WTC11 (cell line): ENCODE measurements around the gene STK16. TPM values are rescaled to one million over a fixed set of nuclear protein-coding genes. Genes with fewer than 3 reads are reported as not detected.

Experiments
- ATAC-seq: fragments of 200-7000 bp; cut with Tn5 transposase; 2 replicates; pipeline ENCODE4 v1.10.0; 2021; ENCODE audit warnings: mild to moderate bottlenecking, moderate library complexity
- CTCF ChIA-PET: fragments of 300-600 bp; sonication (Branson Sonifier 250); formaldehyde crosslinking; loops from one replicate; lab custom pipeline; 2021; ENCODE audit warnings: antibody characterized with exemption; lab: Charles Lee
- POLR2A ChIA-PET: fragments of 350-600 bp; sonication (Branson Sonifier 250); formaldehyde crosslinking; loops from one replicate; lab custom pipeline; 2021; ENCODE audit warnings: antibody characterized with exemption; lab: Charles Lee
- DNase-seq: peaks from one replicate; pipeline ENCODE4 v3.0.0; 2021; ENCODE audit warnings: low spot score
- H3K27ac Mint-ChIP-seq: 2 replicates; pipeline ENCODE4 v1.8.0; 2021; ENCODE audit warnings: mixed read lengths
- H3K27me3 Mint-ChIP-seq: 2 replicates; pipeline ENCODE4 v1.8.0; 2021; ENCODE audit warnings: low read depth, mild to moderate bottlenecking, moderate library complexity, mixed read lengths
- H3K36me3 Mint-ChIP-seq: 2 replicates; pipeline ENCODE4 v1.8.0; 2021; ENCODE audit warnings: mixed read lengths
- H3K4me1 Mint-ChIP-seq: 2 replicates; pipeline ENCODE4 v1.8.0; 2022; ENCODE audit warnings: mixed read lengths
- H3K4me3 Mint-ChIP-seq: 2 replicates; pipeline ENCODE4 v1.8.0; 2021; ENCODE audit warnings: mild to moderate bottlenecking, moderate library complexity, mixed read lengths
- H3K9me3 Mint-ChIP-seq: 2 replicates; pipeline ENCODE4 v1.8.0; 2021; ENCODE audit warnings: mixed read lengths
- AFF4 ChIP-seq: sonication (generic); formaldehyde crosslinking; IDR thresholded peaks from 2 replicates; pipeline ENCODE4 v1.8.1; 2023; ENCODE audit warnings: mild to moderate bottlenecking, missing genetic modification reagents, borderline replicate concordance
- ATF1 ChIP-seq: sonication (generic); formaldehyde crosslinking; IDR thresholded peaks from 2 replicates; pipeline ENCODE4 v1.8.1; 2023; ENCODE audit warnings: mild to moderate bottlenecking, moderate library complexity, missing genetic modification reagents
- CTCF ChIP-seq: fragments of 200-600 bp; IDR thresholded peaks from 2 replicates; pipeline ENCODE4 v1.8.0; 2022; ENCODE audit warnings: antibody characterized with exemption
- ETV6 ChIP-seq: sonication (generic); formaldehyde crosslinking; IDR thresholded peaks from 2 replicates; pipeline ENCODE4 v1.8.1; 2022; ENCODE audit warnings: mild to moderate bottlenecking, missing genetic modification reagents
- GABPB1 ChIP-seq: sonication (generic); formaldehyde crosslinking; IDR thresholded peaks from 2 replicates; pipeline ENCODE4 v1.8.1; 2023; ENCODE audit warnings: mild to moderate bottlenecking, missing genetic modification reagents
- GRHL2 ChIP-seq: fragments of 250-450 bp; sonication (Bioruptor Pico); IDR thresholded peaks from 2 replicates; pipeline ENCODE4 v1.8.0; 2022; ENCODE audit warnings: mild to moderate bottlenecking, moderate library complexity; ENCODE audit not compliant: insufficient replicate concordance, severe bottlenecking
- HMGA2 ChIP-seq: fragments of 250-450 bp; sonication (Bioruptor Pico); IDR thresholded peaks from 2 replicates; pipeline ENCODE4 v1.4.0; 2021; ENCODE audit warnings: mild to moderate bottlenecking, moderate library complexity
- MLX ChIP-seq: sonication (generic); formaldehyde crosslinking; IDR thresholded peaks from 2 replicates; pipeline ENCODE4 v1.8.1; 2023; ENCODE audit warnings: mild to moderate bottlenecking, missing genetic modification reagents, moderate library complexity
- NFYB ChIP-seq: sonication (generic); formaldehyde crosslinking; conservative IDR thresholded peaks from 2 replicates; pipeline ENCODE4 v1.8.0; 2022; ENCODE audit warnings: low read depth, missing genetic modification reagents
- OVOL2 ChIP-seq: fragments of 250-450 bp; sonication (Bioruptor Pico); IDR thresholded peaks from 2 replicates; pipeline ENCODE4 v1.9.0; 2021; ENCODE audit warnings: mild to moderate bottlenecking, borderline replicate concordance
- PRDM15 ChIP-seq: sonication (generic); formaldehyde crosslinking; IDR thresholded peaks from 2 replicates; pipeline ENCODE4 v1.8.0; 2022; ENCODE audit warnings: missing genetic modification reagents
- TCF7 ChIP-seq: sonication (generic); formaldehyde crosslinking; IDR thresholded peaks from 2 replicates; pipeline ENCODE4 v1.8.0; 2022; ENCODE audit warnings: mild to moderate bottlenecking, low read depth, missing genetic modification reagents, moderate library complexity
- USF2 ChIP-seq: sonication (generic); formaldehyde crosslinking; IDR thresholded peaks from 2 replicates; pipeline ENCODE4 v1.8.1; 2023; ENCODE audit warnings: mild to moderate bottlenecking, missing genetic modification reagents, moderate library complexity
- ZNF671 ChIP-seq: fragments of 250-450 bp; sonication (Bioruptor Pico); IDR thresholded peaks from 2 replicates; pipeline ENCODE4 v1.8.0; 2021; ENCODE audit warnings: mild to moderate bottlenecking
- total RNA-seq: library from RNA; stranded (reverse); gene quantifications from 3 replicates; pipeline ENCODE4 v1.2.3, GENCODE V29; 2021
- TF ChIP-seq, protein P1 (sequence below): sonication (generic); formaldehyde crosslinking; IDR thresholded peaks from 2 replicates; pipeline ENCODE4 v1.8.1; 2022; ENCODE audit warnings: low read depth, mild to moderate bottlenecking, moderate library complexity, missing genetic modification reagents, borderline replicate concordance
- TF ChIP-seq, protein P2 (sequence below): sonication (generic); formaldehyde crosslinking; IDR thresholded peaks from 2 replicates; pipeline ENCODE4 v1.8.1; 2022; ENCODE audit warnings: mild to moderate bottlenecking, missing genetic modification reagents, moderate library complexity, borderline replicate concordance
- TF ChIP-seq, protein P3 (sequence below): sonication (generic); formaldehyde crosslinking; IDR thresholded peaks from 2 replicates; pipeline ENCODE4 v1.8.0; 2023; ENCODE audit warnings: missing genetic modification reagents
- TF ChIP-seq, protein P4 (sequence below): sonication (generic); formaldehyde crosslinking; IDR thresholded peaks from 2 replicates; pipeline ENCODE4 v1.8.1; 2023; ENCODE audit warnings: mild to moderate bottlenecking, missing genetic modification reagents

The STK16 gene
- total RNA-seq, 1 experiment from 2014 or later, result 27.5 TPM

- TF ChIP-seq, protein P1, sequence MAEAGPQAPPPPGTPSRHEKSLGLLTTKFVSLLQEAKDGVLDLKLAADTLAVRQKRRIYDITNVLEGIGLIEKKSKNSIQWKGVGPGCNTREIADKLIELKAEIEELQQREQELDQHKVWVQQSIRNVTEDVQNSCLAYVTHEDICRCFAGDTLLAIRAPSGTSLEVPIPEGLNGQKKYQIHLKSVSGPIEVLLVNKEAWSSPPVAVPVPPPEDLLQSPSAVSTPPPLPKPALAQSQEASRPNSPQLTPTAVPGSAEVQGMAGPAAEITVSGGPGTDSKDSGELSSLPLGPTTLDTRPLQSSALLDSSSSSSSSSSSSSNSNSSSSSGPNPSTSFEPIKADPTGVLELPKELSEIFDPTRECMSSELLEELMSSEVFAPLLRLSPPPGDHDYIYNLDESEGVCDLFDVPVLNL, result no peak
- TF ChIP-seq ETV6 (no peak), GRHL2 (CRISPR knock-in tag) (no peak), CTCF (no peak)
- TF ChIP-seq, protein P2, sequence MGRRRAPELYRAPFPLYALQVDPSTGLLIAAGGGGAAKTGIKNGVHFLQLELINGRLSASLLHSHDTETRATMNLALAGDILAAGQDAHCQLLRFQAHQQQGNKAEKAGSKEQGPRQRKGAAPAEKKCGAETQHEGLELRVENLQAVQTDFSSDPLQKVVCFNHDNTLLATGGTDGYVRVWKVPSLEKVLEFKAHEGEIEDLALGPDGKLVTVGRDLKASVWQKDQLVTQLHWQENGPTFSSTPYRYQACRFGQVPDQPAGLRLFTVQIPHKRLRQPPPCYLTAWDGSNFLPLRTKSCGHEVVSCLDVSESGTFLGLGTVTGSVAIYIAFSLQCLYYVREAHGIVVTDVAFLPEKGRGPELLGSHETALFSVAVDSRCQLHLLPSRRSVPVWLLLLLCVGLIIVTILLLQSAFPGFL, result no peak
These were observed 37.1 kb downstream of the STK16 start (continued) for GRCh38 chr2:219282375-219282774.

GRCh38 chr2:219282943-219283581 lies 37.8 kb downstream of the STK16 start:
- Mint-ChIP-seq H3K4me1 (peaks cover 23% of the 10 kb centered on the region), H3K4me3 (no peak overlapping the region), H3K27ac (no peak overlapping the region), H3K9me3 (no peaks in the 10 kb centered on the region), H3K27me3 (no peaks in the 10 kb centered on the region), H3K36me3 (peaks cover 8% of the 10 kb centered on the region; the same call in 1 of the 2 replicates)
- POLR2A ChIA-PET, result no interaction called here
- CTCF ChIA-PET, result interaction anchor here (1.0 kb wide), 1 partner anchor 12 kb away, joined by 3 read pairs; no protein-coding TSS in a partner anchor
- DNase-seq (no peak), ATAC-seq (no peak)
- no peak for TF ChIP-seq ATF1 (CRISPR knock-in tag)
- TF ChIP-seq, protein P3, sequence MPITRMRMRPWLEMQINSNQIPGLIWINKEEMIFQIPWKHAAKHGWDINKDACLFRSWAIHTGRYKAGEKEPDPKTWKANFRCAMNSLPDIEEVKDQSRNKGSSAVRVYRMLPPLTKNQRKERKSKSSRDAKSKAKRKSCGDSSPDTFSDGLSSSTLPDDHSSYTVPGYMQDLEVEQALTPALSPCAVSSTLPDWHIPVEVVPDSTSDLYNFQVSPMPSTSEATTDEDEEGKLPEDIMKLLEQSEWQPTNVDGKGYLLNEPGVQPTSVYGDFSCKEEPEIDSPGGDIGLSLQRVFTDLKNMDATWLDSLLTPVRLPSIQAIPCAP (CRISPR knock-in tag), result no peak
- TF ChIP-seq HMGA2, result no peak
- no peak for TF ChIP-seq AFF4 (CRISPR knock-in tag)
- TF ChIP-seq, protein P1, result no peak
- TF ChIP-seq, protein P4, sequence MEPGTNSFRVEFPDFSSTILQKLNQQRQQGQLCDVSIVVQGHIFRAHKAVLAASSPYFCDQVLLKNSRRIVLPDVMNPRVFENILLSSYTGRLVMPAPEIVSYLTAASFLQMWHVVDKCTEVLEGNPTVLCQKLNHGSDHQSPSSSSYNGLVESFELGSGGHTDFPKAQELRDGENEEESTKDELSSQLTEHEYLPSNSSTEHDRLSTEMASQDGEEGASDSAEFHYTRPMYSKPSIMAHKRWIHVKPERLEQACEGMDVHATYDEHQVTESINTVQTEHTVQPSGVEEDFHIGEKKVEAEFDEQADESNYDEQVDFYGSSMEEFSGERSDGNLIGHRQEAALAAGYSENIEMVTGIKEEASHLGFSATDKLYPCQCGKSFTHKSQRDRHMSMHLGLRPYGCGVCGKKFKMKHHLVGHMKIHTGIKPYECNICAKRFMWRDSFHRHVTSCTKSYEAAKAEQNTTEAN (CRISPR knock-in tag), result no peak
- no peak for TF ChIP-seq ZNF671 (CRISPR knock-in tag)
- TF ChIP-seq TCF7 (CRISPR knock-in tag), result no peak
- no peak for TF ChIP-seq NFYB
- TF ChIP-seq MLX (CRISPR knock-in tag), result no peak
- TF ChIP-seq OVOL2 (CRISPR knock-in tag), result no peak
- no peak for TF ChIP-seq USF2 (CRISPR knock-in tag)
- TF ChIP-seq GABPB1, result no peak
- no peak for TF ChIP-seq PRDM15 (CRISPR knock-in tag)
